Chondrocyte (in vitro differentiated cells): ENCODE data around the gene NRXN2. TPM values are rescaled to one million over a fixed set of nuclear protein-coding genes. Genes with fewer than 3 reads are reported as not detected.

Experiments used
- DNase-seq: peaks from one replicate; pipeline ENCODE4 v3.0.0; 2021; ENCODE audit warnings: mixed read lengths, low spot score
- H3K27ac Mint-ChIP-seq: one replicate; pipeline ENCODE4 v1.8.0; 2021; ENCODE audit warnings: mild to moderate bottlenecking, moderate library complexity, mixed read lengths; ENCODE audit not compliant: unreplicated experiment
- H3K27me3 Mint-ChIP-seq: 2 replicates; pipeline ENCODE4 v1.8.0; 2021; ENCODE audit warnings: low read depth, mixed read lengths
- H3K36me3 Mint-ChIP-seq: 2 replicates; pipeline ENCODE4 v1.8.0; 2021; ENCODE audit warnings: low read depth, mixed read lengths
- H3K4me1 Mint-ChIP-seq: 2 replicates; pipeline ENCODE4 v1.8.0; 2021; ENCODE audit warnings: low read depth, mild to moderate bottlenecking, mixed read lengths
- H3K4me3 Mint-ChIP-seq: one replicate; pipeline ENCODE4 v1.8.0; 2021; ENCODE audit warnings: mild to moderate bottlenecking, moderate library complexity, mixed read lengths; ENCODE audit not compliant: unreplicated experiment
- H3K9me3 Mint-ChIP-seq: 2 replicates; pipeline ENCODE4 v1.8.0; 2021; ENCODE audit warnings: low read depth, mixed read lengths
- total RNA-seq: library from RNA; stranded (reverse); gene quantifications from 3 replicates; pipeline ENCODE4 v1.2.1, GENCODE V29; 2021
- TF ChIP-seq, protein P1 (sequence below): fragments of 200-600 bp; sonication (generic); IDR thresholded peaks from 2 replicates; pipeline ENCODE4 v1.5.0; 2021; ENCODE audit warnings: antibody characterized with exemption, mild to moderate bottlenecking, moderate library complexity

NRXN2 gene
- total RNA-seq, 1 donor from 2014 or later: 1.8 TPM

DNA sequence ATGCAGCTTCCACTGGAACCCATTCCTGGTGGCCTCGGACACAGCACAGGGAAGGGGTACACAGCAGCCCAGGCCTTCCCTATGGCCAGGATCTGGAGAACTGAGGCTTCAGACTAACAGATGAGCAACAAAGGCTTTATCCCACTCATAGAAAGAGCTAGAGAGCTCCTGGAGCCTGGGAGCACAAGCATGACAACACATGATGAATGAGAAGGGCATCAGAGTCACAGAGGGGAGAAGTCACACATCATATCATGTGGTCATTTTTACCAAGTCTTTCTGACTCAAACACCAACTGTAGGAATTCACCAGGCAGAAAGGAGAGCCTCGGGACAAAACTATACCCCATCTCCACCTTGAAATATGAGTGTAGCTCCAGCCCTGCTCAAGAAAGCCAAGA, 43.2 kb downstream of the NRXN2 start:
- peaks cover 12% of the 10 kb centered on the region for H3K4me1 Mint-ChIP-seq
- no peaks in the 10 kb centered on the region for H3K36me3 Mint-ChIP-seq
- peak; percentile 13 for DNase-seq
- no peak overlapping the region for H3K4me3 Mint-ChIP-seq
- H3K27me3 Mint-ChIP-seq: peaks cover 28% of the 10 kb centered on the region
- TF ChIP-seq, protein P1, sequence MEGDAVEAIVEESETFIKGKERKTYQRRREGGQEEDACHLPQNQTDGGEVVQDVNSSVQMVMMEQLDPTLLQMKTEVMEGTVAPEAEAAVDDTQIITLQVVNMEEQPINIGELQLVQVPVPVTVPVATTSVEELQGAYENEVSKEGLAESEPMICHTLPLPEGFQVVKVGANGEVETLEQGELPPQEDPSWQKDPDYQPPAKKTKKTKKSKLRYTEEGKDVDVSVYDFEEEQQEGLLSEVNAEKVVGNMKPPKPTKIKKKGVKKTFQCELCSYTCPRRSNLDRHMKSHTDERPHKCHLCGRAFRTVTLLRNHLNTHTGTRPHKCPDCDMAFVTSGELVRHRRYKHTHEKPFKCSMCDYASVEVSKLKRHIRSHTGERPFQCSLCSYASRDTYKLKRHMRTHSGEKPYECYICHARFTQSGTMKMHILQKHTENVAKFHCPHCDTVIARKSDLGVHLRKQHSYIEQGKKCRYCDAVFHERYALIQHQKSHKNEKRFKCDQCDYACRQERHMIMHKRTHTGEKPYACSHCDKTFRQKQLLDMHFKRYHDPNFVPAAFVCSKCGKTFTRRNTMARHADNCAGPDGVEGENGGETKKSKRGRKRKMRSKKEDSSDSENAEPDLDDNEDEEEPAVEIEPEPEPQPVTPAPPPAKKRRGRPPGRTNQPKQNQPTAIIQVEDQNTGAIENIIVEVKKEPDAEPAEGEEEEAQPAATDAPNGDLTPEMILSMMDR: no peak
- H3K9me3 Mint-ChIP-seq: no peaks in the 10 kb centered on the region
- H3K27ac Mint-ChIP-seq: no peak overlapping the region

DNA sequence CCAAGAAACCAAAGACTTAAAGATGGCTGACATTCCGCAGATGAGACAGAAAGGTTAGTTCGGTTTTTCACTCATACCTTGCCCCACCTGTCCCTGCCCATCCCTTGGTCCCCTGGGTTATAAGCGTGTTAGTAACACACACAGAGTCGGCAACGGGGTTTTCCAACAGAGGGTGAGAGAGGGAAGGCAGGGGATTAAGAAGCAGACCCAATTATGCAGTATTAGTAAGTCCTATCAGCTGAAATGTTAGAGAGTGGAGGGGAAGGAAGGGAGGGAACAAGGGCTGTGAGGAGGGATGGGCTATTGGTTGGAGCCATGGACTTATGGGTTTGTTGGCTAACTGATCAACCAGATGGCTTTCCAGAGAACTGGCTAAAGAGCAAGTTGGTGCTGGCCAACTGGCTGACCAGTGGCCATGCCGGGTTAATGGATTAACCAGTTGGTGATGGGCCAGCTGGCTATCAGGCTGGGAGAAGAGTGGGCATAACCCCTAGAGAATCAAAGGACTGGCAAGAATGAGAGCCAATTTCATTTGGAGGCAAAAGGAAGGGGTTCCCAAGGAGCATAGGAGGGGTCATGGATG, 45.5 kb downstream of the NRXN2 start:
- H3K9me3 Mint-ChIP-seq: no peaks in the 10 kb centered on the region
- peaks cover 21% of the 10 kb centered on the region for H3K4me1 Mint-ChIP-seq
- H3K36me3 Mint-ChIP-seq: no peaks in the 10 kb centered on the region
- TF ChIP-seq, protein P1: no peak
- DNase-seq: no peak
- H3K4me3 Mint-ChIP-seq: no peak overlapping the region
- H3K27me3 Mint-ChIP-seq: peaks cover 18% of the 10 kb centered on the region
- H3K27ac Mint-ChIP-seq: no peak overlapping the region

DNA sequence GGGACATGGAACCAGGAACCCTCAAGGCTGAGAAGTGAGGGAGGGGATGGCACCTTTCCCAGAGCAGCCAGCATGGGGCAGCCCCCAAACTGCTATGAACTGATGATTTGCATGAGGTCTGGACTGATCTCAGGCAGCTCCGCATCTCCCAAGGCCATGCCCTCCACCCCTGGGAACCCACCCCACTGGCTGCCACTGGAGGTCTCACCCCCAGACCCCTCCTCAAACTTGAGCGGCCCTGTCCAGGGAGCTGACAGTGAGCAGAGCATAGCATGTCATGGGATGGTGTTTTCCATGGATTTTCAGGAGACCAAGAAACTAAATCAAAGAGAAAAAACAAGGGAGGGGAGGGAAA, 46.8 kb downstream of the NRXN2 start:
- TF ChIP-seq, protein P1: no peak
- Mint-ChIP-seq H3K27ac (no peak overlapping the region), H3K36me3 (no peaks in the 10 kb centered on the region), H3K27me3 (peaks cover 18% of the 10 kb centered on the region), H3K4me1 (peaks cover 21% of the 10 kb centered on the region), H3K9me3 (no peaks in the 10 kb centered on the region), H3K4me3 (no peak overlapping the region)
- DNase-seq: no peak

DNA sequence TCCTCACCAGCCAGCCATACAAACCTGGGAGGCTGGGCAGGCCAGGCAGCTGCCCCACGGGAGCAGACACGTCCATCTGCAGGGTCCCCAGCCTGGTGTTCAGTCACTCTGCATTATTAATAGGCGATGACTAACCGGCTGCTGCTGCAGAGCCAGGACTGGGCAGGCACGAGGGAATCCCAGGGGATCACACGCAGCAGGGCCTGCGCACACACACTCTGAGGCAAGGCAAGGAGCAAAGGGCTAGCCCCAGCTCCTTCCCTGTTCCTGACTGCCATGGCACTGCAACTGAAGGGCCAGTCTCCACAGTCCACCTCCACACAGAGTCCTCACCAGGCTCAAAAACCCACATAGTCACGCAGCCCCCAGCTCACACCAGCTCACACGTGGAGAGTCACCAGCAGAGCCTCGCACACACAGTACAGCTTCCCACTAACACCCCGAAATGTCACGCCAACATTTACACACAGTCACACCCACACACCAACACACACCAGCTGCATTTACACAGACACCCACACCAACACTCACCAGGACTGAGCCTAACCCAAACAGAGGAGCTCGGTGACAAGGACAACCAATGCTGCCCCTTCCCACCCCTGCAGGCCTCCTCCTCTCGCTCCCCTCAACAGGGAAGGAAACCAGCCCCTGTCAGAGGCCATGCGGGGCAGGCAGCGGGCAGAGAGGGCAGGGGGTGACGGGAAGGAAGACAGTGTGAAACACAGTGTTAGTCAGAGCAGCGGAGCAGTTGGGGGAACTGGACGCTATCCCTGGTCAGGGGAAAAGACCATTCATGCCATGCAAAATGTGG, 47.3 kb downstream of the NRXN2 start:
- peaks cover 21% of the 10 kb centered on the region for H3K4me1 Mint-ChIP-seq
- no peaks in the 10 kb centered on the region for H3K36me3 Mint-ChIP-seq
- peak overlapping the region; percentile 98 for H3K27ac Mint-ChIP-seq
- no peaks in the 10 kb centered on the region for H3K9me3 Mint-ChIP-seq
- peak overlapping the region; percentile 48 for H3K4me3 Mint-ChIP-seq
- TF ChIP-seq, protein P1: no peak
- H3K27me3 Mint-ChIP-seq: peaks cover 21% of the 10 kb centered on the region
- DNase-seq: no peak

DNA sequence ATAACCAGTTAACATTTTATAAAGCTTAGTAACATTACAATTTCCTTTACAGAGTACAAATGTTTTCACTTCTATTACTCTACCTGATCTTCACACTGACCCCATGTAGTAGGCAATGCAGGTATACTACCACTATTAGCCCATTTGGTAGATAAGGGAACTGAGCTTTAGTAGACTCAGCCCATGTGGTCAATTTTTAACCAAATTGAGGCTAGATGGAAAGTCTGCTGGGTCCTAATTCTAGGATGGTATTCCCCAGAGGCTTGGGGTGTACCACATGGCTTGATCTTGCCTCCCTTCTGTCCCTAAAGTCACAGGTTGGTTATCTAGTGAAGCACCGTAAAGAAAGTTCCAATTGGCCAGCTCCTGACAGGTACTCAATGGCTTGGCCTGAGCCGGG, 48.2 kb downstream of the NRXN2 start:
- H3K27me3 Mint-ChIP-seq: peaks cover 20% of the 10 kb centered on the region
- TF ChIP-seq, protein P1: no peak
- DNase-seq: no peak
- H3K9me3 Mint-ChIP-seq: no peaks in the 10 kb centered on the region
- H3K36me3 Mint-ChIP-seq: no peaks in the 10 kb centered on the region
- peaks cover 21% of the 10 kb centered on the region for H3K4me1 Mint-ChIP-seq
- H3K4me3 Mint-ChIP-seq: no peak overlapping the region
- H3K27ac Mint-ChIP-seq: peak overlapping the region; percentile 79
